C4-2B (cell line): ENCODE results near the gene CD274.

Source experiments
- H3K27ac ChIP-seq: fragments of 450-650 bp; 2 replicates; pipeline ENCODE4 v1.5.1; 2017
- CTCF ChIP-seq: fragments of 450-650 bp; conservative IDR thresholded peaks from 2 replicates; pipeline ENCODE4 v1.5.1; 2017; ENCODE audit warnings: mild to moderate bottlenecking
- ZFX ChIP-seq: fragments of 450-650 bp; IDR thresholded peaks from 2 replicates; pipeline ENCODE4 v1.6.1; 2017

Gene CD274

DNA sequence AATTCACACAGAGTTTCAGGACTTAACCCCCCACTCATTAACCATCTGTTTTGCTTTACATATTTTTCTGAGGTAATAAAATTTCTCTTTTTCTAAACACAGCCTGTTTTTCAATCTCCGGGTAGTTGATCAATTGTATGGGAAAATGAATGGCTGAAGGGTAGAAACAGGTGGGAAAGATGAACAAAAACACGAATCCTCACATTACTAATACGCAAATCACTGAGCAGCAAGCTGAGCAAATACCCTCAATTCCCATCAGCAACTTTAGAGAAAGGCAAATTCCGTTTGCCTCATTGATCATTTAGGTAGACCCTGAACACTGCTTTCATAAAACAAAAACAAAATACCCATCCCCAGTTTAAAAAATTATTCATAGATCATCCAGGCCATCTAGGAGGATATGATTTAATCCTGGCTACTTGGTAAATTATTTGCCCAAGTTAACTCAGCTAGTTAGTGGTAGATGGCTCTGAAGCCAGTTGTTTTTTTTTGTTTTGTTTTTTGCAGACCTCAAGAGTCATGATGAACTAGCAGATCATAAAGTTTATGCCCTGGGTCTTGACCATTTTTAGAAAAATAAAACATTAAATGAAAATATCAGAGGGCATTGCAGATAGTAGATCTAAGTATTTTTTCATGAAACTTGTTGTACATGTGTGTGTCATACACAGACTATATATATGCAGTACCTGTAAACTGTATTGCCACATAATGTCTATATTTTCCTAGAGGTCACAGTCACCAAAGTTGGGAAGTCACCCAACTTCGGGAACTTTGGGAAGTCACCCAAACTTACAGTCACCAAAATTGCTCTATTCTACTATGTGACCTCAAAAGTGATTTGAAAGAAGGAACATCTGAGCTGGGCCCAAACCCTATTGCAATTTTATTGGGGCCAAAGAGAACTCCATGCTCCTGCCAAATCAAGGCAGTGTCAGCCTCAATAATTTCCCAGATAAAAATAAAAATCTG is 1.6 kb upstream of the CD274 start:
- H3K27ac ChIP-seq: no peak overlapping the region
- TF ChIP-seq ZFX (no peak), CTCF (no peak)

- H3K27ac ChIP-seq: no peak overlapping the region
- TF ChIP-seq ZFX: no peak
- TF ChIP-seq CTCF: no peak
Measured at GRCh38 chr9:5449521-5450358, 602 bp upstream of the CD274 start.

GRCh38 chr9:5452286-5452609 is 1.9 kb downstream of the CD274 start:
- H3K27ac ChIP-seq: no peak overlapping the region
- TF ChIP-seq ZFX (no peak), CTCF (no peak)

DNA sequence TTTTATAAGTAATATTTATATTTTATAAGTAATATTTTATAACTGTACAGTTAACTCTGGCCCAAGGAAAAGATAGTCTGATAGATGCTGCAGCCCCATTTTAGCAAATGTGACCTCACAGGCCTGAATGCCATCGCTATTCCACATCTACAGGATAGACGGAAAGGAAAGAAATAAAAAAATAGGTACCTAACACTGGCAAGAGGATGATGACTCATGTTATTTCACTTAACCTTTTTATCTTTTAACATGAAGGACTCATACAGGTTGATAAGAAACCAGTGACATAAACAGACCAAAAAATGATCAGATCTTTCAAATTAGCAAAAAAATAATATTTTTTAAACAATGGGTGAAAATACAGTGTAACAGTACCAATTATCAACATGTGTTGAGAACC is 2.7 kb downstream of the CD274 start:
- TF ChIP-seq CTCF (no peak), ZFX (no peak)

DNA sequence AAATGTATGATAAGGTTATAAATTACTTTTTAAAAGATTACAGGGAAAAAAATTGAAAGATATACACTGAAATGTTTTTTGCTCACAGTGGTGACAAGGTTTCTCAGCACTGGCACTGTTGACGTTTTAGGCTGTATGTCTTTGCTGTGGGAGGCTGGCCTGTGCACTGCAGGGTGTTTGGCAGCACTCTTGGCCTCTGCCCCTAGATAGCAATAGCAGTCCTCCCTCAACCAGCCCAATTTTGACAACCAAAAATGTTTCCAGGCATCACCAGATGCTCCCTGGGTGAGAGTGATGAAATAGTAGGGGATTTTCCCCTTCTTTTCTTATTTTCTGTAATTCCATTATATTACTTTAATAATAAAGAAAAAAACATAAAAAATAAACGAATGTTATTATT is 3.3 kb downstream of the CD274 start:
- no peak overlapping the region for H3K27ac ChIP-seq
- TF ChIP-seq CTCF: no peak
- TF ChIP-seq ZFX: no peak

More for the DNA sequence above, 2.7 kb downstream of the CD274 start:
- H3K27ac ChIP-seq: no peak overlapping the region

DNA sequence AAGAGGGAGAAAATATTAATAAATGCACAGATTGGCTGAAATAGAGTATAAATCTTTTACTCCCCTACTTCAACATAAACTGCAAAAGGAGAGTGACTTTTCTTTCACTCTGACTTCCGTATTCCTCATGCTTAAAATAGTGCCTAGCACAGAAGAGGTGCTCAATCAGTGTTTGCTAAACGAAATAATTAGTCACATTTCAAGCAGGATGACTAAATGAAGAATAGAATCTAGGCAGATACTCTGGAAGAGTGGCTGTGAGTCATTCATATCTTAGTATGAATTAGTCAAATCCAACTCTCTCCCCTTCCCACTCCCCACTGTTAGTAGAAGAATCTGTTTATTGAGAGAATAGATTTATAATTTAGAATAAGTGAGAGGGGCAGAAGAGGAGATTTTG is 4.8 kb downstream of the CD274 start:
- TF ChIP-seq CTCF (no peak), ZFX (no peak)
- no peak overlapping the region for H3K27ac ChIP-seq

GRCh38 chr9:5459289-5459829 is 9.0 kb downstream of the CD274 start:
- H3K27ac ChIP-seq: no peak overlapping the region
- no peak for TF ChIP-seq CTCF
